IMR-90 (cell line): Measurements from ENCODE around the gene PTPRC. TPM values are rescaled to one million over a fixed set of nuclear protein-coding genes. Genes with fewer than 3 reads are reported as not detected.

ENCODE experiments used
- ATAC-seq: fragments of 200-7000 bp; cut with Tn5 transposase; 2 replicates; pipeline ENCODE4 v1.9.1; 2020; ENCODE audit warnings: low read depth, mild to moderate bottlenecking, moderate library complexity
- BruUV-seq: library from RNA; stranded (reverse); fragments of 400-500 nt; replicated peaks from 2 replicates; lab custom pipeline; 2021; lab: Mats Ljungman, UMichigan
- CTCF ChIA-PET: fragments of 300-600 bp; formaldehyde crosslinking; extraction: SDS; loops from one replicate; lab custom pipeline; 2021; ENCODE audit warnings: antibody characterized with exemption; lab: Yijun Ruan, JAX
- POLR2A ChIA-PET: fragments of 300-600 bp; sonication (Branson Sonifier 250); formaldehyde crosslinking; loops from one replicate; lab custom pipeline; 2022; ENCODE audit warnings: antibody characterized with exemption; ENCODE audit not compliant: unreplicated experiment; lab: Charles Lee
- DNase-seq: peaks from one replicate; pipeline ENCODE4 v3.0.0; 2013
- H2AFZ ChIP-seq: replicated peaks from 2 replicates; pipeline ENCODE3; 2013; ENCODE audit warnings: low read length, mild to moderate bottlenecking; ENCODE audit not compliant: poor library complexity
- H2AK5ac ChIP-seq: 2 replicates; pipeline ENCODE4 v1.6.1; 2013; ENCODE audit warnings: low read depth, low read length, inconsistent platforms
- H2AK9ac ChIP-seq: replicated peaks from 2 replicates; pipeline ENCODE3; 2013; ENCODE audit warnings: mild to moderate bottlenecking, low read depth, low read length, moderate library complexity; ENCODE audit not compliant: poor library complexity
- H2BK120ac ChIP-seq: 2 replicates; pipeline ENCODE4 v1.6.1; 2013; ENCODE audit warnings: low read depth, low read length, inconsistent platforms
- H2BK15ac ChIP-seq: 3 replicates; pipeline ENCODE4 v1.6.1; 2013; ENCODE audit warnings: low read depth, low read length, inconsistent platforms
- H2BK20ac ChIP-seq: 2 replicates; pipeline ENCODE4 v1.6.1; 2013; ENCODE audit warnings: low read depth, mild to moderate bottlenecking, inconsistent platforms, low read length, moderate library complexity
- H2BK5ac ChIP-seq: 2 replicates; pipeline ENCODE4 v1.6.1; 2013; ENCODE audit warnings: mild to moderate bottlenecking, low read depth, low read length, inconsistent platforms; ENCODE audit not compliant: poor library complexity, severe bottlenecking
- H3K14ac ChIP-seq: replicated peaks from 2 replicates; pipeline ENCODE4 v1.6.1; 2013; ENCODE audit warnings: low read depth, low read length, inconsistent platforms
- H3K18ac ChIP-seq: 2 replicates; pipeline ENCODE4 v1.6.1; 2013; ENCODE audit warnings: low read depth, low read length, control low read depth
- H3K23ac ChIP-seq: 2 replicates; pipeline ENCODE4 v1.6.1; 2013; ENCODE audit warnings: low read depth, low read length, inconsistent platforms
- H3K27ac ChIP-seq: 2 replicates; pipeline ENCODE4 v1.5.1; 2013; ENCODE audit warnings: mild to moderate bottlenecking, control low read depth, low read length; ENCODE audit not compliant: insufficient read depth
- H3K27me3 ChIP-seq: 2 replicates; pipeline ENCODE4 v1.6.1; 2013; ENCODE audit warnings: low read length; ENCODE audit not compliant: control insufficient read depth, insufficient read depth
- H3K36me3 ChIP-seq: 2 replicates; pipeline ENCODE4 v1.6.1; 2013; ENCODE audit warnings: low read length, mixed read lengths; ENCODE audit not compliant: control insufficient read depth, insufficient read depth
- H3K4ac ChIP-seq: 2 replicates; pipeline ENCODE4 v1.6.1; 2013; ENCODE audit warnings: low read depth, low read length, inconsistent platforms
- H3K4me1 ChIP-seq: 2 replicates; pipeline ENCODE4 v1.6.1; 2013; ENCODE audit warnings: low read length, mixed read lengths; ENCODE audit not compliant: control insufficient read depth, insufficient read depth
- H3K4me2 ChIP-seq: 2 replicates; pipeline ENCODE4 v1.6.1; 2013; ENCODE audit warnings: low read depth, mild to moderate bottlenecking, control low read depth, low read length, moderate library complexity
- H3K4me3 ChIP-seq: 2 replicates; pipeline ENCODE4 v1.5.1; 2013; ENCODE audit warnings: low read depth, mild to moderate bottlenecking, control low read depth, low read length, moderate library complexity; ENCODE audit not compliant: insufficient read depth
- H3K56ac ChIP-seq: 2 replicates; pipeline ENCODE4 v1.6.1; 2013; ENCODE audit warnings: low read length, inconsistent platforms; ENCODE audit not compliant: insufficient read depth; ENCODE audit errors: extremely low read depth
- H3K79me1 ChIP-seq, 2 experiments: 2 replicates each; pipeline ENCODE4 v1.6.1; 2013; ENCODE audit warnings: low read length in 2 of 2, inconsistent platforms in 1 of 2, low read depth in 1 of 2
- H3K9ac ChIP-seq: 2 replicates; pipeline ENCODE4 v1.6.1; 2013; ENCODE audit warnings: low read depth, low read length, control low read depth
- H3K9me1 ChIP-seq: 2 replicates; pipeline ENCODE4 v1.6.1; 2013; ENCODE audit warnings: low read length, inconsistent platforms; ENCODE audit not compliant: insufficient read depth
- H3K9me3 ChIP-seq: 2 replicates; pipeline ENCODE4 v1.6.1; 2013; ENCODE audit warnings: low read length; ENCODE audit not compliant: control insufficient read depth, insufficient read depth
- H4K20me1 ChIP-seq: 2 replicates; pipeline ENCODE4 v1.6.1; 2013; ENCODE audit warnings: low read length, inconsistent platforms; ENCODE audit not compliant: insufficient read depth
- H4K5ac ChIP-seq: 2 replicates; pipeline ENCODE4 v1.6.1; 2013; ENCODE audit warnings: mild to moderate bottlenecking, low read depth, low read length, control low read depth
- H4K8ac ChIP-seq, 2 experiments: 2 replicates each; pipeline ENCODE4 v1.6.1; 2013; ENCODE audit warnings: low read depth in 2 of 2, low read length in 2 of 2, control low read depth in 1 of 2, inconsistent platforms in 1 of 2
- H4K91ac ChIP-seq: 2 replicates; pipeline ENCODE4 v1.6.1; 2013; ENCODE audit warnings: low read depth, low read length, inconsistent platforms; ENCODE audit not compliant: insufficient read depth
- CTCF ChIP-seq: conservative IDR thresholded peaks from 2 replicates; pipeline ENCODE4 v1.5.1; 2012; ENCODE audit warnings: mild to moderate bottlenecking, low read depth, low read length, improper control_type of control experiment
- FOS ChIP-seq: fragments of 150-350 bp; IDR thresholded peaks from 2 replicates; pipeline ENCODE4 v1.6.1; 2016; ENCODE audit warnings: low read depth, low read length
- WGBS, 2 experiments: methylation state at CpG; one replicate each; pipeline versions ENCODE4 v1.1.5 to v1.1.7; 2013; ENCODE audit warnings: missing lambda C conversion rate in 2 of 2; ENCODE audit not compliant: insufficient read length in 1 of 2; ENCODE audit errors: extremely low coverage in 2 of 2; 5-methylcytosine and 5-hydroxymethylcytosine counted together
- dilution Hi-C: fragments of 300-500 bp; cut with HindIII; formaldehyde crosslinking; loops from one replicate; pipeline ENCODE4 v1.14.3; 2018; ENCODE audit warnings: low sequenced_read_pairs; ENCODE audit not compliant: unreplicated experiment
- in situ Hi-C: fragments of 300-500 bp; cut with MboI; formaldehyde crosslinking; loops from 3 replicates; pipeline ENCODE4 v1.14.3; 2019; ENCODE audit warnings: low sequenced_read_pairs, inconsistent platforms, mixed read lengths
- intact Hi-C: fragments of 100-400 bp; cut with micrococcal nuclease; formaldehyde crosslinking; loops from 2 replicates; pipeline ENCODE4 v1.10.0; 2022
- polyA plus RNA-seq, 3 experiments: library from polyadenylated mRNA; depleted of rRNA; stranded (reverse); fragments of >200 nt; gene quantifications; 2 replicates each; pipeline ENCODE4 v1.2.3, GENCODE V29; 2012; ENCODE audit warnings: low replicate concordance in 1 of 3
- total RNA-seq: library from RNA; depleted of rRNA; stranded (reverse); fragments of >200 nt; gene quantifications from 2 replicates; pipeline ENCODE4 v1.2.3, GENCODE V29; 2012

The PTPRC gene
- total and polyA plus RNA-seq, 2 of the 4 experiments (the other 2 are of a cell fraction) = not detected

GRCh38 chr1:198683449-198683848, 44.6 kb downstream of the PTPRC start:
- Histone ChIP-seq H3K79me1 (no peaks in the 10 kb centered on the region), H2BK20ac (no peak overlapping the region), H4K20me1 (no peaks in the 10 kb centered on the region), H3K27ac (no peak overlapping the region), H3K56ac (no peak overlapping the region), H2AK9ac (no peak overlapping the region), H4K8ac (no peak overlapping the region), H2AFZ (no peak overlapping the region), H3K36me3 (no peaks in the 10 kb centered on the region), H4K5ac (no peak overlapping the region), H3K4me1 (no peaks in the 10 kb centered on the region), H3K4ac (no peak overlapping the region), H3K9ac (no peak overlapping the region), H3K4me2 (no peak overlapping the region), H3K9me3 (no peaks in the 10 kb centered on the region), H2BK120ac (no peak overlapping the region; the same call in 1 of the 2 replicates), H2BK15ac (no peak overlapping the region), H2AK5ac (no peak overlapping the region), H3K23ac (no peak overlapping the region), H3K27me3 (no peaks in the 10 kb centered on the region), H3K14ac (no peak overlapping the region), H2BK5ac (no peak overlapping the region), H3K18ac (no peak overlapping the region), H3K4me3 (no peak overlapping the region), H3K9me1 (no peaks in the 10 kb centered on the region; the same call in 1 of the 2 replicates), H4K91ac (no peak overlapping the region)
- no peak for ATAC-seq
- no peak for TF ChIP-seq CTCF
- TF ChIP-seq FOS = no peak
- in situ Hi-C loops = loop anchor here (10.0 to 25.0 kb wide), 4 partner anchors 219 to 1146 kb away; partner anchors contain the start of genes C1orf53 and LHX9
- no peak for DNase-seq
- dilution Hi-C loops = no loop called here
- intact Hi-C loops = loop anchor here (5.0 to 10.0 kb wide), 3 partner anchors 399 to 1161 kb away; partner anchors contain the start of gene LHX9
- POLR2A ChIA-PET = interaction anchor here (0.7 kb wide), 1 partner anchor 216 kb away, joined by 3 read pairs; no protein-coding TSS in a partner anchor
- BruUV-seq = no TSS peak
- WGBS, 2 experiments = no CpG with 5 or more reads among the region's 2 CpGs
- CTCF ChIA-PET = no interaction called here
